Activated naive CD4-positive, alpha-beta T cell treated with anti-CD3 and anti-CD28 coated beads, Interleukin-2, amount 50 U/mL, for 24 hours (primary cell): ENCODE data around the gene CNNM1.

Experiments
- H3K27ac Mint-ChIP-seq: one replicate; pipeline ENCODE4 v1.8.0; 2021; ENCODE audit warnings: mild to moderate bottlenecking, mixed read lengths
- H3K27me3 Mint-ChIP-seq: one replicate; pipeline ENCODE4 v1.8.0; 2021; ENCODE audit warnings: mixed read lengths
- H3K36me3 Mint-ChIP-seq: one replicate; pipeline ENCODE4 v1.8.0; 2021; ENCODE audit warnings: mixed read lengths
- H3K4me1 Mint-ChIP-seq: one replicate; pipeline ENCODE4 v1.8.0; 2021; ENCODE audit warnings: mixed read lengths
- H3K4me3 Mint-ChIP-seq: one replicate; pipeline ENCODE4 v1.8.0; 2021; ENCODE audit warnings: mild to moderate bottlenecking, mixed read lengths
- H3K9me3 Mint-ChIP-seq: one replicate; pipeline ENCODE4 v1.8.0; 2021; ENCODE audit warnings: mixed read lengths

Gene CNNM1

DNA sequence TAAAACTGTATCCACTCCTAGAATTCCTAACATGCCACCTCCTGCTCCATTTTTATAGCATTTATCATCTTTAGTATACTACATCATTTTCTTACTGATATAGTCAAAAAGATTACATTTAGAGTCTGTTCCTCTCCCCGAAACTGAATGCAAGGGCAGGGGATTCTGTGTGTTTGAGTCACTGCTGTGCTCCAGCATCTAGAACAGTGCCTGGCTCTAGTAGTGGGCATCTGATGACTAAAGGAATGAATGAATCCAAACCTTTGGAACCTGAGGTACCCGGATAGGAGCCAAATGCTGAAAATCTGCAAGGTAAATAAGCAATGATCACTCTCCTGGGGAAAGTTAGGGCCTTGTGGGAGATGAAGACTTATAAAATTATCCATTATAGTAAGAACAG lies 82.4 kb downstream of the CNNM1 start:
- H3K4me1 Mint-ChIP-seq: peaks cover 8% of the 10 kb centered on the region
- H3K4me3 Mint-ChIP-seq: no peak overlapping the region
- no peak overlapping the region for H3K27ac Mint-ChIP-seq
- H3K9me3 Mint-ChIP-seq: no peaks in the 10 kb centered on the region
- no peaks in the 10 kb centered on the region for H3K27me3 Mint-ChIP-seq
- H3K36me3 Mint-ChIP-seq: peaks cover 22% of the 10 kb centered on the region

DNA sequence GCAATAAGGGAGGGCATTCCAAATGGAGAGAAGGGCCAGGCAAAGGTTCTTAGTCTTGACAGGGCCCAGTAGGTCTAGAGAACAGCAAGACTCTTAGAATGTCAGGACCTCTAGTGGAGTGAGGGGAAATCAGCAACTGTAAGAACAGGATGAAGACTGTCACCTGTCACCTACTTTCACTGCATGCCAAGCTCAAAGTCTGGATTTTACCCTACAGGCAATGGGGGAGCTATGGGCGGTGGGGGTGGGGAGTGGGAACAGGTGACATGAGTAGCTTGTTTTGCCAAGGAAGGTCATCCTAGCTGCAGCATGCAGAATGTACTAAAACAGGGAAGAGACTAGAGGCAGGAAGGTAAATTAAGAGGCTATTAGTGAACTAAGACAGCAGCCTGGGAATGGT lies 82.9 kb downstream of the CNNM1 start:
- H3K27me3 Mint-ChIP-seq: no peaks in the 10 kb centered on the region
- H3K4me3 Mint-ChIP-seq: no peak overlapping the region
- H3K4me1 Mint-ChIP-seq: peaks cover 8% of the 10 kb centered on the region
- H3K27ac Mint-ChIP-seq: no peak overlapping the region
- H3K9me3 Mint-ChIP-seq: no peaks in the 10 kb centered on the region
- peaks cover 21% of the 10 kb centered on the region for H3K36me3 Mint-ChIP-seq

DNA sequence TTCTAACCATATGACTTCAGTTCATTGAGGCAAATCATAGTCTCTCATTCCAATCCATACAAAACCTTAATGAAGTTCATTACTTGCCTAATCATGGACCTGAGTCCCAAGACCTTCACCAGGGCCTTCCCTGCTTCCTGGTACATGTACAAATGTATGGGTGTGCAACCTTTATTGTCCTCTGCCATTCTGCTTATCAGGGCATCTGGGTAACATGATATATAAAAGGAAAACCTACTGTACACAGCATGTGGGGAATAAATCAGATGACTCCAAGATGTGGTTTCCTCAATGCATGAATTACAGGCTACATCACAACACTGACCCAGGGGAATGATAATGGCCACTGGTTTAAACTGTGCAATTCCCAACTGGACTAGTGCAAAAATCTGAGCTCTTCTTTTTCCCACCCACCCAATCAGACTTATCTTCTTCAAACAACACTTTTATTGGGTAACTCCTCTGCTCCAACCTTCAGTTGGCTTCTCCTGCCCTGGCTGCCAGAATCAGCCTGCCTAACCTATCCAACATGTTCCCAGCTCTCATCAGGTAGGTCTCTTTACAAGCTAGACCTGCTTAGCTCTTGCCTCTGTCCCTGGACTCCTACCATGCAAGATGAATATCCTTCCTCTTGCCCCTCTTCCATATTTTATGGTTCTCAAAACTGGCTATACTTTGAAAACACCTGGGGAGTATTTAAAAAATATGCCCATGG lies 89.9 kb downstream of the CNNM1 start:
- Mint-ChIP-seq H3K4me1 (peaks cover 6% of the 10 kb centered on the region), H3K4me3 (no peak overlapping the region), H3K9me3 (no peaks in the 10 kb centered on the region), H3K27ac (no peak overlapping the region), H3K27me3 (no peaks in the 10 kb centered on the region), H3K36me3 (peaks cover 42% of the 10 kb centered on the region)

DNA sequence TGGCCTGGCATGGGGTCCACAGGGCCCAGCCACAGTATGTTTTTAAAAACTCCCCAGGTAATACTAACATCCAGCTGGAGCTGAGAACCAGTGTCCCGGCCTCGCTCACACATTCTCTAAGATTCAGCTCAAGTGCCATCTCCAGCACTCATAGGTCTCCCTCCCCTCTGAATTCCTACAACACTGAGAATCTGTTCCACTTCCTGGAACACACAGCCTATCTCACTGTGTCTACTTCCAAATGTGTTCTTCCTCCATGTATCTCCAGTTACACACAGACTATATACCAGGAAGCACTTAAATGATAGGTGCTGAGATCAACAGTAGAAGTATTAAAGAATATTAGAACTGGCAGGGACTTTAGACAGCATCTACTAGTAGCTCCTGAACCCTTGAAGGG lies 90.5 kb downstream of the CNNM1 start:
- Mint-ChIP-seq H3K9me3 (no peaks in the 10 kb centered on the region), H3K4me1 (peaks cover 4% of the 10 kb centered on the region), H3K36me3 (peaks cover 43% of the 10 kb centered on the region), H3K27ac (no peak overlapping the region), H3K27me3 (no peaks in the 10 kb centered on the region), H3K4me3 (no peak overlapping the region)

DNA sequence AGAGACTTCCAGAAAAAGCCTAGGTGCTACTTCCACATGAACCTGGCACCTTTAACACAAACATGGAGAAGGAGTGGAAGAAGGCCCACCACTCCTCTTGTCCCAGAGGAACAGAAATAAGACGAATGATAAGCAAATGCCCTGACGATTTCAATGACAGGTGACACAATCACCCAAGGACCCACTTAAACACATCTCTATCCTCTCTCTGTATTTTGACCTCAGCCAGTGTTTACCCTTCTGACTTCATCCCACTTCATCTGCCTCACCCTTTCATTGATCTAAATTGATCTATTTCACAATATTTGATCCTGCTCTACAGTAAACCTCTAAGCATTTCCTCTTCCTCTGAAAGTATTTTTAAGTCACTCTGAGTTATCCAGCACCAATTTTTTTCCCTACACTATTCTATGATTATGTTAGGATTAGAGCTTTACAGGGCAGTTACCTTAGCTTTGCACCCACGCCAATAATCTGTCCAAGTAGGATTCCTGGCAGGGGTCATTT lies 92.1 kb downstream of the CNNM1 start:
- no peak overlapping the region for H3K27ac Mint-ChIP-seq
- no peaks in the 10 kb centered on the region for H3K9me3 Mint-ChIP-seq
- H3K36me3 Mint-ChIP-seq: peaks cover 40% of the 10 kb centered on the region
- H3K4me1 Mint-ChIP-seq: peaks cover 4% of the 10 kb centered on the region
- H3K27me3 Mint-ChIP-seq: no peaks in the 10 kb centered on the region
- no peak overlapping the region for H3K4me3 Mint-ChIP-seq

DNA sequence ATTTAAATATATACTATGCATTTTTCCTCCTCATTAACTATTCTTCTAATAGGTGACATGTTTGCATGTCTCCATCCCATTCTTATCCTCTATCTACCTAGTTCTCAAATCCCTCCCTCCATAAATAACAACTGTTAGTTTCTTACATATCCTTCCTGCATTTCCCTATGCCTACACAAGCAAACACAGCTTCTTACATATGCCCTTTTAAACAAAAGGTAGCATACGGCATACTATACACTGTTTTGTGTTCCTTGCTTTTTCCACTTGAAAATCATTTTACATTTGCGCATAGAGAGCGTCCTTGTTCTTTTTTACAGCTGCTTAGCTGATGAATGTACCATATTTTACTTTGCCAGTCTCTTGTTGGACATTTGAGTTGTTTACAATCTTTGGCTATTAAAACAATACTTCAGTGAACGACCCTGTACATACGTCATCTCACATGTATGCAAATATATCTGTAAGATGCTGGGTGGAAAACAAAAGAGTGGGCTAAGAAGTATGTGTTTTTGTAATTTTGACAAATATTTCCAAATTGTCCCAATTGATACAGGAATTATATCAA lies 93.5 kb downstream of the CNNM1 start:
- H3K4me1 Mint-ChIP-seq: peaks cover 8% of the 10 kb centered on the region
- peaks cover 35% of the 10 kb centered on the region for H3K36me3 Mint-ChIP-seq
- H3K27me3 Mint-ChIP-seq: no peaks in the 10 kb centered on the region
- H3K4me3 Mint-ChIP-seq: no peak overlapping the region
- H3K27ac Mint-ChIP-seq: no peak overlapping the region
- H3K9me3 Mint-ChIP-seq: no peaks in the 10 kb centered on the region

DNA sequence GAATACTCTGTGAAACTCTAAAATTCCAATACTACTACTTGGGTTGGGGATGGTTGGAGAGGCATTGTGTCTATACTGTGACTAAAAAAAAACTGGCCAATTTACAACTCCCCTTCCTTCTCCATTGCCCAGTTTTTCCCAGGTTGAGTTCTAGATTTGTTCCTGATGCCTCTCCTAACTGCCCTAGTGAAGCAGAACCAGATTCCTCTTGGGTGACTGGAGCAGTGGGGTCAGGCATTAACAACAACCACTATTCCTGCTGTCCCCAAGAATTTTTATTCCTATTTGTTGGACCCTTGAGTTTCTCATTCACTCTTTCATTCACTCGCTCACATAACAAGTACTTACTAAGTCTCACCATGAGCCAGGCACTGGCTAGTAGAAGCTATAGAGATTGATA lies 95.5 kb downstream of the CNNM1 start:
- Mint-ChIP-seq H3K36me3 (peaks cover 21% of the 10 kb centered on the region), H3K27ac (no peak overlapping the region)

DNA sequence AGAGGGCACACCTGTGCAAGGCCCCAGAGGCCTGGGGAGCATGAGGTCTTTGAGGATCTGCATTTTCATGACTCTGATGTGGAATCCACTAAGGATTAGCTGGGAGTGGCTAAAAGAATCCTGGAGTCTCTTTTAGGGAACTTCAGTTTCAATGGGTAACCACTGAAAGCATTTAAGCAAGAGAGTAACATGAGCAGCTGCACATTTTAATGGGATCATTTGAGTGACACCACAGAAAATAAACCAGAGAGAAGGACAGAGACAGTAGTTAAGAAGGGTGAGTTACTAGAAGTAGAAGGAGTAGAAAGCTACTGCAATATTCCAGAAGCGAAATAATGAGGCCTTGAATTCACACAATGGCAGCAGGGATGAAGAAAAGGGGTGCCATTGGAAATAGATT lies 96.0 kb downstream of the CNNM1 start:
- no peaks in the 10 kb centered on the region for H3K9me3 Mint-ChIP-seq
- H3K27me3 Mint-ChIP-seq: no peaks in the 10 kb centered on the region
- no peak overlapping the region for H3K27ac Mint-ChIP-seq
- H3K4me3 Mint-ChIP-seq: no peak overlapping the region
- peaks cover 27% of the 10 kb centered on the region for H3K4me1 Mint-ChIP-seq
- peaks cover 18% of the 10 kb centered on the region for H3K36me3 Mint-ChIP-seq

More for the DNA sequence above, 95.5 kb downstream of the CNNM1 start:
- Mint-ChIP-seq H3K9me3 (no peaks in the 10 kb centered on the region), H3K4me3 (no peak overlapping the region), H3K27me3 (no peaks in the 10 kb centered on the region), H3K4me1 (peaks cover 23% of the 10 kb centered on the region)

DNA sequence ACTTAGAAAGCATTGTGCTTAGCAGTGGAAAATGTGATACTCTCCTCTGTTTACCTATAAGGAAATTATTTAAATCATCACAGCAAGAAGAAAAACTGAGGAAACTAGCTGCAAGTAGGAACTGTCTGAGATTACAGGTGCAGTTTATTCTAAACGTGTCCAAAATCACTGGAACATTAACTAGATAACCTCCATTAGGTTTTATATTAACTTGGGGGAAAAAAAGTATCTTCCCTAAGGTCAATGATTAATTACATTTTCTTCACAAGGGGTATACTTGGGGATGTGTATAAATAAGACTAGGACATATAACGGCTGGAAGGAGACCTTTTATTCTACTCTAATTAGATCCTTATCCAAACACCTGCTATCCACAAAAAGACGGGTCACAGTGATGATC lies 97.5 kb downstream of the CNNM1 start:
- Mint-ChIP-seq H3K27ac (no peak overlapping the region), H3K36me3 (peaks cover 13% of the 10 kb centered on the region), H3K9me3 (no peaks in the 10 kb centered on the region), H3K4me3 (no peak overlapping the region), H3K4me1 (peaks cover 33% of the 10 kb centered on the region), H3K27me3 (no peaks in the 10 kb centered on the region)

DNA sequence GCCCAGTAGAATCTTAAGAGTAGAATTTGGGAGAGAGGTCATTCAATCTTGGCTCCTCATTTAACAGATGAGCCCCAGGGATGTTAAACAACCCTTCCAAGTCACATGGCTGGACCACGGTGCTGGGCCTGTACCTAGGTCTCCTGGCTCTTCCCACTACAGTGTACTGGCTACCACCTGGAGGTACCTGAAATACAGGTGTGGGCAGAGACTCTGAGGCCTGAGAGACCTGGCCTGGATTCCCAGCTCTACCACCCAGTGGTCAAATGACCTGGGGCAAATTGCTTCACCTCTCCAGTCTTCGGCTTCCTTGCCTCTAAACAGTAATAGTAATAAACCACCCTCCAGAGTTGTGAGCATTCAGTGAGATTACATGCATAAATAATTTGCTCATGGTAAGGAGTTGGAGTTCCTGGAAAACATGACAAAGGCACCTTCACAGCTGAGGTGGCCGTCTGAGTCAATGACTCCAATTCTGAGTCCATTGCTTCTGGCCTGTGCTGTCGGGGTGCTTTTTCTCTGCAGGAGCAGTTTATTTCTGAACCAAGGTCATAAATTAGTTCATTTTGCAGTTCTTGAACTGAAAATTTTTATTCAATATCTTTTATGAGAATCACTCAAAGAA lies 98.5 kb downstream of the CNNM1 start:
- peaks cover 9% of the 10 kb centered on the region for H3K36me3 Mint-ChIP-seq

DNA sequence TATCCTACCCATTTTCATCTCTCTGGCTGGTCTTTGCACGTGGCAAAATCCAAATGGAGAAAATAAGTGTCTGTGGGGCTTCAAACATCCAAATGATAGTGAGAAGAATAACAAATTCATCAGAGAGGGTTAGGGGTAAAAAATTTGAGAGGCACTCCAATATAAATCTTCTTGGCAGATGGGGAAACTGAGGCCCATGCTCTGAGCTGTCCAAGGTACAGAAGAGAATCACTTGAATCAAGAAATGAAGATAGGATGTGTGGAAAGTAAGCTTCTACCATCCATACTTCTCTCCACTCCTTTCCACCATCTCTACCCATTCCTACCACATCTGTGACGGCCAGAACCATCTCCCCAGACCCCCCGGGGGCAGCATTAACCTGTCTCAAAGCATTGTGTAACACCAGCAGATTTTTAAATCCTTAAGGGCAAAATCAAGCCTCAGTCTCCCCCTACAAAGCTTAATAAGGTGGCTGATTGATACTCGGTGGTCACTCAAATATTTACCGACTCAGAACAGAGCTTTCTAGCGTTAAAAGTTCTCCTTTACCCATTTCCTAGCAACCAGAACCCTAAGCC lies 100.5 kb downstream of the CNNM1 start:
- Mint-ChIP-seq H3K4me3 (peak overlapping the region; percentile 97), H3K36me3 (peaks cover 7% of the 10 kb centered on the region), H3K9me3 (no peaks in the 10 kb centered on the region), H3K27ac (peak overlapping the region; percentile 90), H3K27me3 (no peaks in the 10 kb centered on the region), H3K4me1 (peaks cover 41% of the 10 kb centered on the region)

More for the DNA sequence above, 98.5 kb downstream of the CNNM1 start:
- Mint-ChIP-seq H3K27ac (no peak overlapping the region), H3K9me3 (no peaks in the 10 kb centered on the region), H3K4me1 (peaks cover 38% of the 10 kb centered on the region), H3K27me3 (no peaks in the 10 kb centered on the region), H3K4me3 (peak overlapping the region; percentile 7)

DNA sequence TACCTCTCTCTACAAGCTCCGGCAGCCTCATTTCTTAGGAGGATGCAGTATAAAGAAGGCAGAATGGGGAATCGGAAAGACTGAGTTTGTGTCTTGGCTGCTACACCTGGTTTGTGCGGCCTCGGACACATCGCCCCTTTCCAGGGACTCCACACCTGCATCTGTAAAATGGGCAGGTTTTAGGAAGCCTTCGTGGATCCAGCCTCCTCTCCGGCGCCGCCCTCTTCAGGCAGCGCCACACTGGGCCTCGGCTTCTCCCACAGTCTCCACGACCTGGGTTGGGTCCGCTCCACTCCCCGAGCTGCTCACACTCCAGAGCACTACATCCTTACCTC lies 100.9 kb downstream of the CNNM1 start:
- peak overlapping the region; percentile 90 for H3K27ac Mint-ChIP-seq
- H3K4me1 Mint-ChIP-seq: peaks cover 42% of the 10 kb centered on the region
- no peaks in the 10 kb centered on the region for H3K9me3 Mint-ChIP-seq
- no peaks in the 10 kb centered on the region for H3K27me3 Mint-ChIP-seq
- peak overlapping the region; percentile 97 for H3K4me3 Mint-ChIP-seq
- peaks cover 4% of the 10 kb centered on the region for H3K36me3 Mint-ChIP-seq

DNA sequence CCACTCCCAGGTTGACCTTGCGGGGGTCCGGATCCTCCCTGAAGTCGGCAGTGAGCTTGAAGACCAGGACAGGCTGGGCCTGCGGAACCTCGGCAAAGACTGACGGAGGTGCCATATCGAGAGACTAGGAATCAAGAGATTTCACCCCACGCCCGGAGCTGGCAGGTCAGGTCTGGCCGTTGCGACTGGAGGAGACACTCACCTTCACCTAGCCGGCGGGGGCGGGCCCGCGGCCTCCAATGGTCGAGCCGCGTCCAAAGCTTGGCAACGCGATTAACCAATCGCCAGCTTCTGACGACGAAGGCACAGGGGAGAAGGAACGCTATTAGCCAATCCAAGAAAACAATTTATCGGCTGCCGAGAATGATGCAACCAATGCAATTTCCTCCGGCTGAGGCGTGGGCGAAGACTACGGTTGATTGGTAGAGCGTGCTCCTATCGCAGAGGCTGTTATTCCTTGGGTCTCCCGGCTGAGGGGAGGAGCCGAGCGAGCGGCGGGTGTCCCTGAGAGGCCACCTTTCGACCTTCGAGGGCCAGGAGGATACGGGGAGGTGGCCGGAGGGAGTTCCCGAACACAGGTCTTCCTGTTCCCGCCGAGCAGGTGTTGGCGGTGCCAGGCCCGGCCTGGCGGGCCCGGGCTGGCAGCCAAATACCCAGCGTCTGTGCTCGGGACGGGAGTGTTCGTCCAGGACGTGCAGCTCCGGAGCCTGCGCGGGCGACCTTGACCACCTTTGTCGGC lies 101.5 kb downstream of the CNNM1 start, which contains the start of gene GOT1:
Gene GOT1 (minus strand): TSS at position 174 of the 739 bp plus-strand sequence. CDS start 59 bp downstream, at position 115.
- peak within 1 kb of the TSS; percentile 97 for H3K4me3 Mint-ChIP-seq
- H3K4me1 Mint-ChIP-seq: peaks cover 42% of the 10 kb centered on the region
- H3K27ac Mint-ChIP-seq: peak within 1 kb of the TSS; percentile 90
- no peaks in the 10 kb centered on the region for H3K36me3 Mint-ChIP-seq
- H3K27me3 Mint-ChIP-seq: no peaks in the 10 kb centered on the region
- no peaks in the 10 kb centered on the region for H3K9me3 Mint-ChIP-seq

DNA sequence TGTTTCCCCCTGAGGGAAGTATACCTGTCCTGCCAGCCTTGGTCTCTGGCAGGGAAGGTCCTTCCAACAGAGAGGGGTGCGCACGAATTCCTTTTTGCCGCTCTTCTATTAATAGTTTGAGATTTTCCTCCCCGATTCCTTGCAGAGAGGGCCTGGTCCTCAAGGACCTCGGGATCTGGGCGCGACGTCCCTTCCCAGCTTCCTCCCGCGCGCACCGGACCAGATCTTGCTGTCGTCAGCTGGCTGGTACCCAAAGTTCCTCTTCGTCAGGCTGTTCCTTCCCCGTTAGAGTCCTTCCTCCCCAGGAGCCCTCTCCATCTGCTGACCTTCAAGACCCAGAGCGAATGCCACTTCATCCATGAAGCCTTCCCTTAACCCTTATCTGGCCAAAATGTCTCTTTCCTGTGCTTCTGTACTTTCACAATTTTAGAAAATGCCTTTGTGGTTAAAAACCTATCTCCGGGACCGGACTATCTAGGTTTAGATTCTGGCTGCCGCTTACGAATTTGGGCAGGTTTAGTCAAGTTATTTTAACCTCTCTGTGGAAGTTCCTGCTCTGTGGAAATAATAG lies 102.1 kb downstream of the CNNM1 start:
- Mint-ChIP-seq H3K4me1 (peaks cover 45% of the 10 kb centered on the region), H3K9me3 (no peaks in the 10 kb centered on the region), H3K4me3 (peak overlapping the region; percentile 97), H3K27ac (peak overlapping the region; percentile 90), H3K36me3 (no peaks in the 10 kb centered on the region), H3K27me3 (no peaks in the 10 kb centered on the region)

DNA sequence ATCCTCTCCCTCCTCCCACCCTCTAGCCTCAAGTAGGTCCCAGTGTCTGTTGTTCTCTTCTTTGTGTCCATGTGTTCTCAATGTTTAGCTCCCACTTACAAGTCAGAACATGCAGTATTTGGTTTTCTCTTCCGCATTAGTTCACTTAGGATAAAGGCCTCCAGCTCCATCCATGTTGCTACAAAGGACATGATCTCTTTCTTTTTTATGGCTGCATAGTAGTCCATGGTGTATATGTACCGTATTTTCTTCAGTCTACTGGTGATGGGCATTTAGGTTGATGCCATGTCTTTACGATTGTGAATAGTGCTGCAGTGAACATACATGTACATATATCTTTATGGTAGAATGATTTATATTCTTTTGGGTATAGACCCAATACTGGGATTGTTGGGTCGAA lies 102.9 kb downstream of the CNNM1 start:
- H3K4me1 Mint-ChIP-seq: peaks cover 41% of the 10 kb centered on the region
- no peaks in the 10 kb centered on the region for H3K9me3 Mint-ChIP-seq
- H3K27me3 Mint-ChIP-seq: no peaks in the 10 kb centered on the region
- no peaks in the 10 kb centered on the region for H3K36me3 Mint-ChIP-seq
- peak overlapping the region; percentile 97 for H3K4me3 Mint-ChIP-seq
- H3K27ac Mint-ChIP-seq: peak overlapping the region; percentile 44
